IgD-negative memory B cell (primary cell): ENCODE measurements around the gene SCAANT1. TPM values are rescaled to one million over a fixed set of nuclear protein-coding genes. Genes with fewer than 3 reads are reported as not detected.

Source experiments
- H3K27ac Mint-ChIP-seq, 3 donors: one replicate each; pipeline ENCODE4 v1.8.0; 2020 to 2022; ENCODE audit warnings: mild to moderate bottlenecking in 3 of 3, mixed read lengths in 3 of 3, moderate library complexity in 1 of 3
- H3K27me3 Mint-ChIP-seq: one replicate; pipeline ENCODE4 v1.8.0; 2021; ENCODE audit warnings: mixed read lengths
- H3K36me3 Mint-ChIP-seq: one replicate; pipeline ENCODE4 v1.8.0; 2020; ENCODE audit warnings: mild to moderate bottlenecking, mixed read lengths
- H3K4me1 Mint-ChIP-seq, 3 donors: one replicate each; pipeline ENCODE4 v1.8.0; 2020 to 2022; ENCODE audit warnings: mixed read lengths in 3 of 3, mild to moderate bottlenecking in 1 of 3
- H3K4me3 Mint-ChIP-seq, 4 donors: one replicate each; pipeline ENCODE4 v1.8.0; 2020 to 2022; ENCODE audit warnings: mild to moderate bottlenecking in 4 of 4, mixed read lengths in 4 of 4, moderate library complexity in 3 of 4
- H3K9me3 Mint-ChIP-seq, 3 donors: one replicate each; pipeline ENCODE4 v1.8.0; 2020 to 2021; ENCODE audit warnings: mixed read lengths in 3 of 3, mild to moderate bottlenecking in 1 of 3
- polyA plus RNA-seq: library from polyadenylated mRNA; unstranded; fragments of 300-500 nt; fragmentation: Illumina TruSeq; gene quantifications from one replicate; pipeline ENCODE4 v1.2.3, GENCODE V29; 2021

SCAANT1 gene
- polyA plus RNA-seq, 1 donor from 2014 or later, result not detected

DNA sequence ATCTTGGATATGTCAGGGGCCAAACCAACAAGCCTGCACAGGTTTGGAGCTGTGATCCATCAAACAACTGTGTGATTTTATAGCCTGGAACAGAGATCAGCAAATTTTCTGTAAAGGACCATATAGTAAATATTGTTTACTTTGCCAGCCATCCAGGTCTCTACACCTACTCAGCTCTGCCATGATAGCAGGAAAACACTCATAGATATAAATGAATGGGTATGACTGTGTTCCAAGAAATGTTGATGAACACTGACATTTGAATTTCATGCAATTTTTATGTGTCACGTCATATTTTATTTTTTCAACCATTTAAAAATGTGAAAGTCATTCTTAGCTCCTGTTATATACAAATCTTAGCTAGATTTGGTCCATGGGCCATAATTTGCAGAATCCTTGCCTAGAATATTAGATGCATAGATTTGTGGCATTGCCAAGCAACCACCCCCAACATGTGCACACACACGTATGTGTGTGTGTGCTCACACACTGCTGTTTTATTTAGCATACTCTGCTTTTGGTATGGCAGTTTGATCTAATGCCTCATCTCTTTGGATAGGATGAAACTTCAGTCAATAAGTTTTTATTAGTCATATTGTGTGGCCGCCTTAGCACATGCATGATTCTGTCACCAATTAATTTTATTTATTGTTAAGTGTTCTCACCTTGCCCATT is 42.1 kb downstream of the SCAANT1 start:
- H3K36me3 Mint-ChIP-seq, result peaks cover 2% of the 10 kb centered on the region
- peak overlapping the region in 2 of 4 donors; percentile 58 to 63 for H3K4me3 Mint-ChIP-seq
- H3K27me3 Mint-ChIP-seq, result no peaks in the 10 kb centered on the region
- H3K4me1 Mint-ChIP-seq, result peaks cover 44 to 62% (median 58%) of the 10 kb centered on the region in 3 donors
- H3K27ac Mint-ChIP-seq, result no peak overlapping the region
- H3K9me3 Mint-ChIP-seq, result no peaks in the 10 kb centered on the region

DNA sequence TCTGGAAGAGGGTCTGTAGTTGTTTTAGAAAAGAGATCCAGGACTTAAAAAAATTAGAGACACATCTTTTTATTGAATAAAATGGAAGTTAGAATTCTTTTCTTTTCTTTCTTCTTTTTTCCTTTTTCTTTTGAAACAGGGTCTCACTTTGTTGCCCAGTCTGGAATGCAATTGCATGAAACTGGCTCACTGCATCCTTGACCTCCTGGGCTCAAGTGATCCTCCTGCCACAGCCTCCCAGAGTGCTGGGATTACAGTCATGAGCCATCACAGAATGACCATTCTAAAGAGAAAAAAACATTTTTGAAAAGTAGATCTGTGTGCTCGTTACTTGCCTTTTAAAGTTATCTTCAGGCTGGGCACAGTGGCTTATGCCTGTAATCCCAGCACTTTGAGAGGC is 45.0 kb downstream of the SCAANT1 start:
- no peaks in the 10 kb centered on the region for H3K27me3 Mint-ChIP-seq
- H3K27ac Mint-ChIP-seq, result no peak overlapping the region
- H3K4me3 Mint-ChIP-seq, result peak overlapping the region in 2 of 4 donors; percentile 43 to 64
- no peaks in the 10 kb centered on the region for H3K9me3 Mint-ChIP-seq
- peaks cover 46 to 54% (median 53%) of the 10 kb centered on the region in 3 donors for H3K4me1 Mint-ChIP-seq
- peaks cover 2% of the 10 kb centered on the region for H3K36me3 Mint-ChIP-seq

DNA sequence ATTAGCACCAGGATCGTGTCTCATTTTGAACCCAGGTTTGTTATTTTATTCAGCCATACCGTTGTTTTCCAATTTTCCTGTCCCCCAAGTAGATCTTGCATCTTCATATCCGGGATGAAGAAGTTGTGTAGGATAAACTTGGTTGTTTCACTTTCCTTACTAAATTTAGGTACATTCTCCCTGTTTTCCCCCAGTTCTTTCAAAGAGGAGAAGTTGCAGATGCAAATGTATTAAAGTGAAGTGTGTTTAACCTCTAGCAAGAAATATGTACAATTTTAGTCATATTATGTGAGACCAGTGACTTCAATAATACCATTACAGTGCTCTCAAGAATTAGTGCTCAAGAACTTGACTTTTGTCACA is 47.2 kb downstream of the SCAANT1 start:
- Mint-ChIP-seq H3K36me3 (no peaks in the 10 kb centered on the region), H3K4me3 (peak overlapping the region; percentile 96 to 98 (median 97)), H3K4me1 (peaks cover 37 to 50% (median 45%) of the 10 kb centered on the region in 3 donors), H3K9me3 (no peaks in the 10 kb centered on the region), H3K27me3 (no peaks in the 10 kb centered on the region), H3K27ac (peak overlapping the region; percentile 84 to 98 (median 94))

DNA sequence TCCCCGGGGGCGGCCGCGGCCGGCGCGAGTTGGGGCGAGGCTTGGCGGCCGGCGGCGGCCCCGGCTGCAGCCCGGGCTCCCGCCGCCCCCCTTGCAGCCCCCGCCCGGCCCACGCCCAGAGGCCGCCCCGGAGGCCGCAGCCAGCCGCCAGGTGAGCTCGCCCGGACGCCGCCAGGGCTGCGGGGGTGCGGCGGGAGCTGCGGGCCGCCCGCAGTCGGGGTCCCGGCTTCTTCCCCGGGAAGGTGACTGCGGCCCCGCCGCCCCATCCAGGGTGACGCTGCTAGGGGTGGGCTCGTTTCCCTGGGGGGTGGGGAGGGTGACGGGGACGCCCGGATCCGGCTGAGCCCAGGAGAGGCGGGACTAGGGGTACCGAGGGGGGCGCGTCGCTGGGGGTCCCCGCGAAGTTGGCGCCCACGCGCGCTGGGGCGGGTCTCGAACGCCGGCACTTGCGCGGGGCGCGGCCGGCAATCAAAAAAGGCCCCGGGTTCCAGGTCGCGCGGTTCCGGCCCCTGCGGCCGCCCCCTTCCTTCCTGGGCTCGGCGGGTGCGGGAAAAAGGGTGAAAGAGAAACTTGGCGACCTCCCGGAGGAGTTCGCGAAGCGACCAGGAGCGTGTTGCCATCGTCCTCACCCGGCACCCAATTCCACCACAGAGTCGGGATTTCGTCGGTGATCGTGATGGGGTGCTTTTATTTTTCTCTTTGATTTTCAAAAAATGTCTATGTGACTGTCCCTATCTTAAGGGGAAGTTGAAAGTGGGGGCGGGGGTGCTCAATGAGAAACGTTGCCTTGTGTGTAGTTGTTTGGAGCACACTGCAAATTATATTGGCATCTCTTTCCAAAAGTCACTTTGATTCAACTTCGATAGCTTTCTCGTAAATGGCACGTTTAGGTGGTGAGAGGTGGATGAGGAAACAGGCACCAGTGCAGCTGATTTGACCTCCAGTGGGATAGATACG is 47.9 kb downstream of the SCAANT1 start:
- H3K27me3 Mint-ChIP-seq, result no peaks in the 10 kb centered on the region
- H3K27ac Mint-ChIP-seq, result peak overlapping the region; percentile 84 to 98 (median 94)
- H3K9me3 Mint-ChIP-seq, result no peaks in the 10 kb centered on the region
- no peaks in the 10 kb centered on the region for H3K36me3 Mint-ChIP-seq
- peak overlapping the region; percentile 96 to 98 (median 97) for H3K4me3 Mint-ChIP-seq
- peaks cover 36 to 50% (median 45%) of the 10 kb centered on the region in 3 donors for H3K4me1 Mint-ChIP-seq

DNA sequence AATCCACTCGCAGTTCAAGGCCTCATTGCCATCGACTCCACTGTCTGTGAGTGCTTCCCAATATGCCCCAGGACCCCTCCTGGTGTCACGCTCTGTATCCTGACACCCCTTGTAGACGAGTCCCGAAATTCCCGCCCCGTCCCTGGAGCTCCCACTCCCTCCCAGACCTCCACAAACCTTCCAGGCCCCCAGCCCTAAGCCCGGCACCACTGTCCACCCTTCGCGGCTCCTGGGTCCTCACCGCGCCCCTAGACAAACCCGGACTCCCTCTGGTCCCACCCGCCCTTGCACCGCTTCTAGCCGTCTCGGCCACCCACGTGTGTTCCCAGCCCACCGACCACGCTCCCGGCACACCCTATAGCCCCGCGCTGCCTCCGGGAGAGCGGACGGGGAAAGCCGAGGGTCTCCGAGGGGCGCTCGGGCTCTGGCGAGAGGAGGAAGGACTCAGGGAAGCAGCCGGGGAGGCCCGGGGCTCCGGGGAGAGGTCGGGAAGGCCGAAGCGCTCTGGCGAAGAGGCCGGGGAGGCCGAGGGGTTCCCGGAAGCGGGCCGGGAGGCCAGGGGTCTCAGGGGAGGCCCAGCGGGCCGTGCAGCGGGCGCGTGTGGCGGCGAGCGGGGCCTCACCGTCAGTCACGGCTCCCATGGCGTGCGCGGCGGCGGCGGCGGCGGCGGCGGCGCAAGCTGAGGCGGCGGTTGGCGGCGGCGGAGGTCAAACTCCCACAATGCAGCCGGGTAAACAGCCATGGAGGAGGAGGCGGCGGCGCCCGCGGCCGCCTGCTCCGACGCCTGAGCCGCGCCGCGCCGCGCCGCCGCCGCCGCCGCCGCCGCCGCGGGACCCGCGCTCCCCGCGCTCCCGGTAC is 48.8 kb downstream of the SCAANT1 start, which contains the start of the genes ATXN7 and THOC7:
TSS of gene ATXN7 (plus strand) at position 718 of the 858 bp plus-strand sequence. CDS start 48,732 bp downstream, outside the sequence.
TSS of gene THOC7 (minus strand) at position 656 of the 858 bp plus-strand sequence. CDS start at position 641, 15 bp downstream.
- Mint-ChIP-seq H3K36me3 (no peaks in the 10 kb centered on the region), H3K9me3 (no peaks in the 10 kb centered on the region), H3K27ac (peak within 1 kb of the TSS; percentile 91 to 98 (median 94)), H3K4me1 (peaks cover 28 to 47% (median 38%) of the 10 kb centered on the region in 3 donors), H3K27me3 (no peaks in the 10 kb centered on the region), H3K4me3 (peak within 1 kb of the TSS; percentile 96 to 98 (median 97))

DNA sequence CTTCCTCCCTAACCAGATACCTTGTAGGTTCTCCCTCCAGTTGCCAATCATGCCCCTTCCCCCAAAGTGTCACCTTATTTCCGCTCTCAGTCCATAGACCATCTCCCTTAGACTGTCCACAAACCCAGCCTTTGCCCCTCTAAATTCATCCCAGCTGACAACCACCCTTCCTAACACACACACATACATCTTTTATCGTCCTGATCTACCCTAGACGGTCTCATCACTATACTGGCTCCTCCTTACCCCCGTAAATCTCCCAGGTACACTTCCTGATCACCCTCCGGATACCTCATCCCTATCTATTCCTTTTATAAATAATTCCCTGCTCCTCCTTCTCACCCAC is 49.4 kb downstream of the SCAANT1 start:
- Mint-ChIP-seq H3K27me3 (no peaks in the 10 kb centered on the region), H3K4me1 (peaks cover 26 to 44% (median 33%) of the 10 kb centered on the region in 3 donors), H3K36me3 (no peaks in the 10 kb centered on the region)

More for the DNA sequence above, 49.4 kb downstream of the SCAANT1 start:
- Mint-ChIP-seq H3K9me3 (no peaks in the 10 kb centered on the region), H3K27ac (peak overlapping the region; percentile 39 to 94 (median 91)), H3K4me3 (peak overlapping the region; percentile 73 to 97 (median 92))

Other genes starting within 250 kb of the SCAANT1 start
- gene C3orf49, start 93.1 kb downstream of the SCAANT1 start, polyA plus RNA-seq, result not detected
- gene THOC7, start 48.6 kb downstream of the SCAANT1 start, polyA plus RNA-seq, result 67.4 TPM
- gene ATXN7, start 48.5 kb downstream of the SCAANT1 start, polyA plus RNA-seq, result 2.1 TPM
- gene PSMD6, start 111.1 kb upstream of the SCAANT1 start, polyA plus RNA-seq, result 97.6 TPM